NCI-H146 (cell line): Measurements from ENCODE around the gene PLAC1.

Experiments used
- DNase-seq: peaks from one replicate; lab custom pipeline; 2025; lab: John Stamatoyannopoulos, UW

The PLAC1 gene

DNA sequence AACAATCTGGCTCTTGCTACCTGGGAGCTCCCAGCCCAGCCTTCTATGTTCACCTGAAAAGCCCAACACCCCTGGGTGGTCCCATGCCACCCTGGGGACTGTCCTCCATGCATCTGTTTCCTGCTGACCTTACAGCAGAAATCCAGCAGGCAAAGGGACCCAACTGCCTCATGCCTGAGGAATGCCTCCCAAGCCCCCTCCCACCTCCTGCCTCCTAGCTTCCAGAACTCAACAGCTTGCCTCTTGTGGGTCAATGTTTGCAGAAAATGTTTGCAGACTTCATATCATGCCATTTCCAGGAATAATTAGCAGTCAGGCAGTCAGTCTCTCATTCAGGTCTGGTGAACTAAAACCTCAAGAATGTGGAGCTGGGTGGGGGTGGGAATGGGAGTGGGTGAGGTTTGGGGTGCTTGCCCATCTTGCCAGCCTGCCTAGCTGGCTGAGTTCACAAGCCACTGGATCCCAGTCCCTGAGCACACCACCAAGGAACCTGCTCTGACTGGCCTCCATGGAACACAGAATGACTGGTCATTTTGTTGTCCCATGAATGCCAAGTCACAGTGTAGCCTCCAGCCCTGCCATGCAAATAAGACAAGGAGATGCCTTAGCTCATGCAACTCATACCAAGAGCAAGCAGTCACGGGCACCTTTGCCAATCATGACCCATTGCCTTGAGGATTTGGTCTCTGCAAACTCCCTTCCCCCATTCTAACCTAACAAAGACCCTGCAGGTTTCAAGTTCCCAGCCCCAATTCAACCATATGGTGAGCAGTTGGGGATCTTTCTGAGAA lies 12.1 kb upstream of the PLAC1 start:
- DNase-seq = no peak

DNA sequence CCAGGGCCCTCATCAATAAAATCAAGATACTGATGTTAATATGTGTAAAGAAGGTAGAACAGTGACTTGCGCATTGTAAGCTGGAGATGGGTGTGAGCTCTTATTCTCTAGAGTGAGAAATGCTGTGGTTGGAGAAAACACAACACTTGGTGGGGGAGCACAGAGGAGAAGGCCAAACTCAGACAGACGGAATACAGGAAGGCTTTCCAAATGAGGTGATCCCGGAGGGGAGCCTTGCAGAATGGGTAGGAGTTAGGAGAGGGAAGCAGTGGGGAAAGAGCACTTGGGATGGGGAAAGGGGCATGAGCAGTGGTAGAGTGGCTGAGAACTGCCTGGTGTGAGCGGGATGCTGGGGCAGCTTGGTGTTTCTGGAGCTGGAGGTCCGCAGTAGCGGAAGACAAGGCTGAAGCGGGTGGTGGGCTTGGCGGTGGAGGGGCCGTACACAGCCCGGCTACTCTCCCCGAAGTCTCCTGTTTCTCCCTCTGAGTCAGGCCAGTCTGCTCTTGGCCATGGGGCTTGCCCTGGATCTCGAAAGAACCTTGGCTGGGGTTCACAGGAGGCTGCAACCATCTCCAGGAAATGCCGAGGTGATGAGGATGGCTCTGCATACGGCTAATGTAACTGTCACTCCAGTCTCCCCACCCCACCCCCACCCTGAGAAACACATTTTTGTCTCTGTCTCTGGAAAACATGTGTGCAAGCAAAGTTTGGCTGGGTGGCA lies 11.3 kb upstream of the PLAC1 start:
- no peak for DNase-seq

DNA sequence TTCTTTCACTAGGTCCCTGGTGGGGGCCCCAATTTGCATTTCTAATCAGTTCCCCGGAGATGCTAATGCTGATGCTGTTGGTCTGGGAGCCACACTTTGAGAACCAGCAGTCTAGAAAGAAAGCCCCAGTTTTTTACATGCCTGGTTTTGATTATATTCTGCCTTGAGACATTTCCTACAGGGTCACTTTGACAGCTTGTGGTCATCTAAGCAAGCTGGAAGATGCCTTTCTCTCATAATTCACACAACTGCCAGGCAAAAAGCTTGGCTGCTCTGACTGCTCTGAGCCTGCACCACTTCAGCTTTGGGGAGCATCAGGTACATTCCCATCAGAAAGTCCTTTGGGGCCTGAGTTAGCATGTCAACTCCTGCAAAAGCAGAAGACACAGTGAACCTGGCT lies 5.9 kb upstream of the PLAC1 start:
- DNase-seq = no peak

- no peak for DNase-seq
Observed at GRCh38 chrX:134661295-134661694, 3.0 kb upstream of the PLAC1 start.

DNA sequence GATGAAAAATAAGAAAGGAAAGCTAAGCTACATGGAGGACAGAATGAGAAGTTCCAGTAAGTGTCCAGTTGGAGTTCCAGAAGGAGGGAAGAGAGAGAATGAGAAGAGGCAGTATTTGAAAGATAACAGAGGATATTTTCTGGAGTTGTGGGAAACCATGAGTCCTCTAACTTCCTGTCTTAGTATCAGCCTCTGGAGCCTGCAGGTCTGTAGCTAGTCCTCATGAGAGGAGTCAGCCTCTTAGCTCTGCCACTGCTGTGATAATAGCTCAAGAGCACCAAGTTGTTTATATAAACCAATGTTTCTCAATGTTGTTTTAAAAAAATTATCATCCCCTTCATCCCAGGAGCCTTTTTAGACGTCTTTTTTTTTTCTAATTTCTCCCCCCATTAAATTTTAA lies 2.4 kb upstream of the PLAC1 start:
- no peak for DNase-seq

DNA sequence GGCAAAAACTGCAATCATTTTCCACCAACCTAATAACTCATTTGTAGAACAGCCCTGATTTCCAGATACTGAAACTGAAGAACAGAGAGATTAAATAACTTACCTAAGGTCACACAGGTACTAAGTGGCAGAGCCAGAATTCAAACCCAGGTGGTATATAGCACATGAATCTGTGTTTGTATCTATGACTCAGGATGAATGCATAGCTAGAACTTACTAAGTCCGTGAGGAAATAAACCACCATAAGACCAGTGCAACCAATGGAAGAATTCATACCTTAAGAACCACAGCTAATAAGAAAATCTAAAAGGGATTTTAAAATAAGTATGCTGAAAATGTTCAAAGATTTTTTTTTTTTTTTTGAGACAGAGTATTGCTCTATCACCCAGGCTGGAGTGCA lies 1.5 kb upstream of the PLAC1 start:
- no peak for DNase-seq

- no peak for DNase-seq
Observed at GRCh38 chrX:134658760-134659023, 421 bp upstream of the PLAC1 start.

DNA sequence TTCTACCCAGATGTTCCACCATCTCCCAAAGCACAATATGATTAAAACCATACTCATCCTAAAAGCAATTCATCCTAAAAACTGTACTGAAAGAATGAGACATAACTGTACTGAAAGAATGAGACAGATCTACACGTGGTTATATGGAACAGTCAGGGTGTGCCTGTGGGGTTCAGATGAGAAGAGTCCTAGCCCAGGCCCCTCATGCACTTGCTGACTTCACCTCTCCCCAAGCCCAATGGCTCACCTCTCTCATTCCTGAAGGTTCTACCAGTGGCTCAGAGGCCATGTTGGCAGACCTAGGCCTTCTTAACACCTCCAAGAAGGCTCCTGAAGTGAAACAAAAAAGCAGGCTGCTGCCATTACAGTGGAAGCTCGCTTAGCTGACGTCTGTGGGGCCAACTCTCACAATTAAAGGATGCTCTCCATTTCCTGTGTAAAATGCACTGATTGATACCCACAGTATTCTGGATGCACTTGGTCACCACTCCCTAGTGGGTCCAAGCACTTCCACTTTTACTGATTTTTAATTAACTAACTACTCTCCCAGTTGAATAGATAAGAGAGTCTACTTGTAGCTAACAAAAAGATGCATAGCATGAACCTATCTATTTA lies 3.8 kb downstream of the PLAC1 start:
- no peak for DNase-seq

DNA sequence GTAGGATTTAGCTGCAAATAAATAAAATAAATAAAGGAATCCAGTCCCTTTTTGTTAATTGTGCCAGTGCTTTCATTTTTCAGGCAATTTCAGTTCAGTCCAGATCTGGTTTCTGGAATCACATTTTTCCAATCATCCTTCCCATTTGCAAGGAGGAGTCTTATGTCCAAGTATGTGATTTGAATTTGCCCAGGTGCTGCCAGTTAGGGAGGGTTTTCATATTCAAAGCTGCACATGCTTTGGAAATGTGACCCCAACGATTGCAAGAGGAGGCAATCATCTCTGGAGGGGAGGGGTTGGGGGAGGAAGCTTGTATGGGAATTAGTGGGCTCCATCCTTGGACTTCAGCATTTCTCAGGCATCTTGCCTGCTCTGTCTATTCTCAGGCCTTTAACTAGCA lies 4.4 kb downstream of the PLAC1 start:
- DNase-seq = no peak

DNA sequence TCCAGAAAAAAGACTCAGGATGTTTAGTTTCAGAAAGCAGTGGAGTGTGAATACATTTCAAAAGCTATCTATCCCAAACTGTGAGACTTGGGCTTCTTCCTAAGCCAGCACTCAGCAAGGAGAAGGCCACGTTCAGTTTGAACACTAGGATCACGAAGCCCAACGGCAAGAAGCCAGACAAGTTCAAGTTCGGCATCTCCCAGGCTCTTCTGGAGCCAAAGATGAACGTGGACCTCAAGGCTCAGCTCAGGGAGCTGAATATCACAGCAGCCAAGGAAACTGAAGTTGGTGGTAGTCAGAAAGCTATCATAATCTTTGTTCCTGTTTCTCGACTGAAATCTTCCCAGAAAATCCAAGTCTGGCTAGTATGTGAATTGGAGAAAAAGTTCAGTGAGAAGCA lies 7.6 kb downstream of the PLAC1 start:
- DNase-seq = no peak

- no peak for DNase-seq
Observed at GRCh38 chrX:134649770-134650169, 8.5 kb downstream of the PLAC1 start.

GRCh38 chrX:134647477-134647877 lies 10.8 kb downstream of the PLAC1 start:
- no peak for DNase-seq

GRCh38 chrX:134646691-134647090 lies 11.6 kb downstream of the PLAC1 start:
- no peak for DNase-seq

GRCh38 chrX:134645936-134646543 lies 12.2 kb downstream of the PLAC1 start:
- DNase-seq = no peak

GRCh38 chrX:134642386-134642785 lies 15.9 kb downstream of the PLAC1 start:
- DNase-seq = no peak

DNA sequence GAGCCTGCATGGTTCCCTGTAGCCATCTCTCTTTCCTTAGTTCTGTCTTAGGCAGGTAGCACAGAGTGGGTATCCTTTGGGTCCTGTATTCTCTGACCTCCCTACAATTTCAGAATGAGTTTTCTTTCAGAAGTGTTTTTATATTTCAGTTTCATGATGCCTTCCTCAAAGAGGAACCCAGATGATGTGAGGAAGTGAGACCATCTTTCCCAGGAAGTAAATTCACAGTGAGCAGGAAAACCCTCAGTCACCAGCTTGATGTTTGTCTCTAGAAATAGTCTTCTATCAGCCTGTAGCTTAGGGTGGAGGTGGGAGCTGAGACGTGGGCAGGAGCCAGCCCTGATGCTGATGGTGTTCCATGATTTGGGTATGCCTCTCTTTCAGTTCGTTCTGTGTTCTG lies 16.9 kb downstream of the PLAC1 start:
- DNase-seq = no peak

GRCh38 chrX:134640914-134641313 lies 17.4 kb downstream of the PLAC1 start:
- DNase-seq = no peak

GRCh38 chrX:134636851-134637250 lies 21.4 kb downstream of the PLAC1 start:
- no peak for DNase-seq

DNA sequence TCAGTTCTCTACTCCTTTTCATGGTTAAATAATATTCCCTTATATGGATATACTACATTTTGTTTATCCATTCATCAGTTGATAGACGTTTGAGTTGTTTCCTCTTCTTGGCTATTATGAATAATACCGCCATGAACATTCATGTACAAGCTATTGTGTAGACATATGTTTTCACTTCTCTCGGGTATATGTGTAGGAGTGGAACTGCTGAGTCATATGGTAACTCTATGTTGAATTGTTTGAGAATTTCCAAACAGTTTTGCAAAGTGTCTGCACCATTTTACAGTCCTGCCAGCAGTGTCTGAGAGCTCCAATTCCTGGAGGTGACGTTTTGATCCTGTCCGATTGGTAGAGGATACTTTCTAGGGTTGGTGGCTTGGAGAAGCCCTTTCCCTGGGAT lies 23.6 kb downstream of the PLAC1 start:
- DNase-seq = no peak

DNA sequence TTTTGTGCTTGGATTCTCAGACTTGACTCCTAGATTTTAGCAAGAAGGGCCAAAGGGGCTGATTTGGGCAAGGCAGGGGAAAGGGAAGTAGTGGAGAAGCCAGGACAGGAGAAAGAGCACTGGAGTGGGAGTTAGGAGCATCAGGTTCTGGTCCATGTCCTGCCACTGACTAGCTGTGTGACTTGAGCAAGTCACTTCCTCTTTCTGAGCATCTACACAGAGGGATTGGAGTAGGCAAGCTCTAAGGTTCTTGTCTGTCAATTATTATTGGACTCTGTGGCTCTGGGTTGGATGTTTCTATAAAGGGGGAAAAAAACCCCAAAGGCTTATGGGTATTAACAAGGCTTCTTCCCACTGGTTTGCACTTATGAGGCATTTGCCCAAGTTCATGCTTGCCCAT lies 24.4 kb downstream of the PLAC1 start:
- no peak for DNase-seq

DNA sequence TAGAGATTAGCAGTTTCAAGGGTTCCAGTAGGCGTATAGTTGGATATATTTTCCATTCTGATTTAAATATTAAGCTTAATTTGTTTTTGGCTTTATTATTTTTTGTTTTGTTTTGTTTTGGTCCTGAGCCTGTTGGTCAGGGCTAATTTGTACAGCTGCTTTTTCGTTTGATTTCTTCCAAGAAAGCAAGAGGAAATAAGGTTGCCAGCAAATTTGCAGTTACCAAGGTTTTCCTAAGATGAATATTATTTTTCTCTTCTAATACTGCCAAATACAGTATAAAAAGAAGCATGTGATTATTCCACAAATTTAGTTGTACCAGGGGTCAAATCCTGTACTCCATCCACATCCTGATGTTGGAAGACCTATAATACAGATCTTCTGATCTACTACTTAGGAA lies 24.9 kb downstream of the PLAC1 start:
- no peak for DNase-seq

GRCh38 chrX:134632355-134632754 lies 25.9 kb downstream of the PLAC1 start:
- no peak for DNase-seq
